HL-60 (cell line): ENCODE results near the gene HYCC2.
"Not testable (repeated sequence)": the region's sequence is repeated elsewhere in the genome, so short reads cannot be mapped to it uniquely, and the experiment has no call there.

Experiments used
- GABPA ChIP-seq: IDR thresholded peaks from 2 replicates; pipeline ENCODE4 v1.6.1; 2012; ENCODE audit warnings: low read depth
- POLR2AphosphoS5 ChIP-seq: IDR thresholded peaks from 2 replicates; pipeline ENCODE4 v1.6.1; 2012; ENCODE audit warnings: low read depth
- SPI1 ChIP-seq: IDR thresholded peaks from 2 replicates; pipeline ENCODE4 v1.6.1; 2012; ENCODE audit warnings: low read depth, mild to moderate bottlenecking, borderline replicate concordance
- TF ChIP-seq, protein P1 (sequence below): IDR thresholded peaks from one replicate; pipeline ENCODE4 v1.5.1; 2011; ENCODE audit warnings: low read length, control low read depth, inconsistent platforms; ENCODE audit not compliant: insufficient read depth

DNA sequence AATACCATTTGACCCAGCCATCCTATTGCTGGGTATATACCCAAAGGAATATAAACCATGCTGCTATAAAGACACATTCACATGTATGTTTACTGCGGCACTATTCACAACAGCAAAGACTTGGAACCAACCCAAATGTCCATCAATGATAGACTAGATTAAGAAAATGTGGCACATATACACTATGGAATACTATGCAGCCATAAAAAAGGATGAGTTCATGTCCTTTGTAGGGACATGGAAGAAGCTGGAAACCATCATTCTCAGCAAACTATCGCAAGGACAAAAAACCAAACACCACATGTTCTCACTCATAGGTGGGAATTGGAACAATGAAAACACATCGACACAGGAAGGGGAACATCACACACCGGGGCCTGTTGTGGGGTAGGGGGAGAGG lies 33.1 kb downstream of the HYCC2 start:
- TF ChIP-seq, protein P1, sequence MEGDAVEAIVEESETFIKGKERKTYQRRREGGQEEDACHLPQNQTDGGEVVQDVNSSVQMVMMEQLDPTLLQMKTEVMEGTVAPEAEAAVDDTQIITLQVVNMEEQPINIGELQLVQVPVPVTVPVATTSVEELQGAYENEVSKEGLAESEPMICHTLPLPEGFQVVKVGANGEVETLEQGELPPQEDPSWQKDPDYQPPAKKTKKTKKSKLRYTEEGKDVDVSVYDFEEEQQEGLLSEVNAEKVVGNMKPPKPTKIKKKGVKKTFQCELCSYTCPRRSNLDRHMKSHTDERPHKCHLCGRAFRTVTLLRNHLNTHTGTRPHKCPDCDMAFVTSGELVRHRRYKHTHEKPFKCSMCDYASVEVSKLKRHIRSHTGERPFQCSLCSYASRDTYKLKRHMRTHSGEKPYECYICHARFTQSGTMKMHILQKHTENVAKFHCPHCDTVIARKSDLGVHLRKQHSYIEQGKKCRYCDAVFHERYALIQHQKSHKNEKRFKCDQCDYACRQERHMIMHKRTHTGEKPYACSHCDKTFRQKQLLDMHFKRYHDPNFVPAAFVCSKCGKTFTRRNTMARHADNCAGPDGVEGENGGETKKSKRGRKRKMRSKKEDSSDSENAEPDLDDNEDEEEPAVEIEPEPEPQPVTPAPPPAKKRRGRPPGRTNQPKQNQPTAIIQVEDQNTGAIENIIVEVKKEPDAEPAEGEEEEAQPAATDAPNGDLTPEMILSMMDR = not testable (repeated sequence)
- not testable (repeated sequence) for TF ChIP-seq POLR2AphosphoS5, SPI1, GABPA
